ENCODE data around the gene RANBP10.

- TF ChIP-seq CTCF (conservative IDR thresholded peaks at IDR 0.05; ENCODE audit: low read length) (no peak), EZH2phosphoT487 (IDR thresholded peaks at IDR 0.05; ENCODE audit: borderline replicate concordance) (no peak)
Observed at GRCh38 chr16:67720236-67720635, 86.1 kb downstream of the RANBP10 start.

Data from Loucy (cell line).